ENCODE results near the gene BOLA2.
"Not testable (repeated sequence)": the region's sequence is repeated elsewhere in the genome, so short reads cannot be mapped to it uniquely, and the experiment has no call there.

BOLA2 gene

DNA sequence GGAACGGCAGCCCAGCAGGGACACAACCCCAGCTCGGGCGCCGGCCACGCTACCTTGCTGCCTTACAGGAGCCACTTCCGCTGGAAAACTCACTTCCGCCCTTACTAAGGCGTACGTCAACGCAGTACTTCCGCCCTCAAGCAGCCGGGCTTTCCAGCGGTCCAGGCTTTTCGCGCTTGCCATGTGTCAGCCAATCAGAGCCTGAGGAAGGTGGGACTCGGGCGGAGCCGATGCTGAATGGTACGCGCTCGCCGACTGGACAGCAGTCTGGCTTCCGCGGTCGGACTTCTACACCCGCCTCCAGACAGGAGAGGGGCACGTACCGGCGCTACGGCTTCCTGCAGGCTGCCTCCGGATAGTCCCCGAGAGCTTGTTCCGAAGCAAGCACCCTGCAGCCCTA, at the start of gene BOLA2, which contains the start of gene SLX1B:
TSS of gene BOLA2 (minus strand) at position 83 of the 400 bp plus-strand sequence. CDS start 98 bp downstream, outside the sequence.
TSS of gene SLX1B (plus strand) at position 265 of the 400 bp plus-strand sequence.
- DNase-seq: not testable (repeated sequence)

- DNase-seq: not testable (repeated sequence)
Measured at GRCh38 chr16:29482276-29482675, 28.1 kb upstream of the BOLA2 start.

DNA sequence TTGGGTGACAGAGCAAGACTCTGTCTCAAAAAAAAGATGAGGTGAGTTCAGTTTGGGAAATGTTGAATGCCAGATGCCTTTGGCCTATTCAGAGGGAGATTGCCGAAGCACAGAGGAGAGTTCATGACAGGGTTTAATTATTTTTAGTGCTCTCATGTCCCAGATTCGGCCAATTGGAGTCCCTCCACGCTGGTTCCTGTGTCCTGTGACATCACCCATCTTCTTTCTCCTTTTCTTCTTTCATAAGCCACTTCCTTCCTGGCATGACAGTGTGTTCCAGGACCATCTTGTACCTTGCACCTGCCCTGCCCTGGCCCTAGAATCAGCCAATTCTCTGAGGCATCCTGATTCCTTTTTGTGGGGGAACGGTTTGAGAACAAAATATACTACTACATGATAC, 17.9 kb upstream of the BOLA2 start:
- DNase-seq: not testable (repeated sequence)

DNA sequence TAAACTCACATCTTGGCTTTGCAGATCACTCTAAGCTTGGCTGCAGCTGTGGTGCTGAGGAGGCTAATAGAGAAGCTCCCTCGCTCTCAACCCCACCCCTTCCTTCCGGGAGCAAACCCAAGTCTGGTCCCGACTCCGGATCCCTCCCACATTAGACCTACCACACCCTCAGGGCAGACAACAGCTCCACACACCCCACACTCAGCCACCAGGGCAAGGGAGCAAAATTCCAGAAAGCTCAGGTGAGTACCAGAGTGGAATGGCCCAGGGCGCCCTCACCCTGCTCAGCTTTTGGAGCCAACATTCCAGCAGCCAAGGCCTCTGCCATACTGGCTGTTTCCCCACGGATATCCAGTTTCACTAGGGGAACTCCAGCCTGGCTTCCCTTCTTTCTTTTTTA, 15.5 kb upstream of the BOLA2 start:
- not testable (repeated sequence) for DNase-seq

- not testable (repeated sequence) for DNase-seq
Measured at GRCh38 chr16:29467654-29468366, 13.7 kb upstream of the BOLA2 start.

DNA sequence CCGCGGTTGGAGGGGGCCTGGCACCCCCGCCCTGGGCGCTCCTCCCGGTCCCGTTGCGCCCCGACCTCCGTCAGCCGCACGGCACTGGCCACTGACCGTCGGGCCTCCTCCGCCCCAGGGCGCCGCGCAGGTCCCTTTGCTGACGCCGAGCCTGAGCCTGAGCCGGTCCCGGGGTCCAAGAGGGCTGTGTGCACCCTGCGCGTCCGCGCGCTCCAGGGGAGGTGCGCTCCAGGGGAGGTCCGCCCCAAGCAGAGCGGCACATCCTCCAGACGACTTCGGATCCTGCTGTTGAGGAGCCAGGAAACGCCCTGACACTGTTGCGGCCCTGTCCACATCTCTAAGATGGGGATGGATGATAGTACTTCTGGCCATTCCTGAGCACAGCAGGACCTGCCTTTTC, 12.8 kb upstream of the BOLA2 start:
- not testable (repeated sequence) for DNase-seq

DNA sequence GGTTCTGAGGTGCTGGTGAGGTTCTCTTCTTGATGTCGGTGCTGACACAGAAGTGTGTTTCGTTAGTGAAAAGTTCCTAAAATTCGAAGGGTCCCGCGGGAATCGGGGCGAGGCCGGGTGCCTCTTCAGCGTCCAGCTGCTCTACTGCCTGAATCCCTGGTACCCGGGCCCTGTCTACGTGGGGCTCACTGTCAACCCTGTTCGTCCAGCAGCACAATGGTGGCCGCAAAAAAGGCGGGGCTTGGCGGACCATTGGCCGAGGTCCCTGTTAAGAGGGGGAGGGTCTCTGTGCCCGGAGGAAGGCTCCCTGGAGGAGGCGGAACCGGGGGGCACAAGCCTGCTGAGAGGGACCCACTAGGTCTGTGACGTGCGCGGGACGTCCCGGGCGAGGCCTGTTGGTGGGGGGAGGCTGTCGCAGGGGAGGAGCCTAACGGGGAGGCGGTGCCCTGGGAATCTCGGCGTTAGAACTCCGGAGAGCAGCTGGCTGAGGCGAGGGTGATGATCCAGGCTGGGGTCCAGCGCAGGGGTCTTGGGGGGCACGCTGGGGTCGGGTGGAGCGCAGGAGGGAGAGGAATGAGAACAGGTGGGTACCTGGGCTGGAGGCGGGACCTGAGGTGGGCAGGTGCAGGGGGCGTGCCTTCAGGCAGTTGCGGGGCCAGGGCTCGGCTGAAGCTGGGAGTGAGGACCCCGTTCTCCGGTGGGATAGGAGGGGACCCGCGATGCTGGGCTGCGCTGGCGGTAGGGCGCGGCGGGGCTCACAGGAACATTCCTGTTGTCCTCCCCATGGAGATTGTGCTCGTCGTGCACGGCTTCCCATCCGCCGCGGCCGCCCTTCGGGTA, 12.1 kb upstream of the BOLA2 start:
- not testable (repeated sequence) for DNase-seq

- not testable (repeated sequence) for DNase-seq
Measured at GRCh38 chr16:29460647-29461030, 6.5 kb upstream of the BOLA2 start.

DNA sequence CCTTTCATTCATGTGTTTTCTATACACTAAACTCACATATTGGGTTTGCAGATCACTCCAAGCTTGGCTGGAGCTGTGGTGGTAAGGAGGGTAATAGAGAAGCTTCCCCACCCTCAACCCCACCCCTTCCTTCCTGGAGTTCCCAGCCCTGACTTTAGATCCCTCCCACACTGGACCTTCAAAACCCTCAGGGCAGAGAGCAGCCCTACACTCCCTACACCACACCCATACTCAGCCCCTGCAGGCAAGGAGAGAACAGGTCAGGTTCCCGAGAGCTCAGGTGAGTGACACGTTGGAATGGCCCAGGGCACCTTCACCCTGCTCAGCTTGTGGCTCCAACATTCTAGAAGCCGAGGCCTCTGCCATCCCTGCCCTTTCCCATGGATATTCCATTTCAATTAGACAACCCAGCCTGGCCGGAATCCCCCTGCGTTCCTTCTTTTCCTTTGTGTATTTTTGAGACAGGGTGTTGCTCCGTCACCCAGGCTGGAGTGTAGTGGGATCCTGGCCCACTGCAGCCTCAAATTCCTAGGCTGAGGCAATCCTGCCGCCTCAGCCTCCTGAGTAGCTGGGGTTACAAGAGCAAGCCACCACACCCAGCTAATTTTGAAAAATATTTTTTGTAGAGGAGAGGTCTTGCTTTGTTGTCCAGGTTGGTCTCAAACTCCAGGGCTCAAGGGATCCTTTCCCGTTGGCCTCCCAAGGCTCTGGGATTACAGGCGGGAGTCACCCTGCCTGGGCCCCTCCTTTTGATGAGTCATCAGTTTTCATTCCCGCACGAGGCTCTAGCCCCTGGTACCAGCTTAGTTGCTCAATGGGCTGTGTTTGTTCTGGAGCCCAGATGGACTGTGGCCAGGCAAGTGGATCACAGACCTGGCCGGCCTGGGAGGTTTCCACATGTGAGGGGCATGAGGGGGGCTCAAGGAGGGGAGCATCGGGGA, 5.8 kb upstream of the BOLA2 start, which contains the start of gene SULT1A4:
TSS of gene SULT1A4 (plus strand) at position 208 of the 941 bp plus-strand sequence. CDS start 1,473 bp downstream, outside the sequence.
- DNase-seq: not testable (repeated sequence)

- DNase-seq: not testable (repeated sequence)
Measured at GRCh38 chr16:29457660-29458059, 3.5 kb upstream of the BOLA2 start.

- not testable (repeated sequence) for DNase-seq
Measured at GRCh38 chr16:29454828-29455227, 677 bp upstream of the BOLA2 start.

- not testable (repeated sequence) for DNase-seq
Measured at GRCh38 chr16:29453754-29454153, 397 bp downstream of the BOLA2 start.

DNA sequence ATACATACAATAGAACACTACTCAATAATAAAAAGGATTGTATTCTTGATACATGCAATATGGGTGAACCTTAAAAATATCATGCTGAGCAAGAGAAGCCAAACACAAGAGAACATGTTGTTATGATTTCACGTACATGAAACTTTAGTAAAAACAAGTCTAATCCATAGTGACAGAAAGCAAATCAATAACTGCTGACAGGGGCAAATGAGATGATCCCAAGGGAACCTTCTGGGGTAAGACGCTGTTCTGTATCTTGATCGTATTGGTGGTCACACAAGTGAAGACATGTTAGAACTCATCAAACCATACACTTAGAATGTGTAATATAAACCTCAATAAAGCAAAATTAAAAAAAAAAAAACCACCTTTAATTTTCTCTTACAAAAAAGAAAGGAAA, 28.8 kb downstream of the BOLA2 start:
- not testable (repeated sequence) for DNase-seq

DNA sequence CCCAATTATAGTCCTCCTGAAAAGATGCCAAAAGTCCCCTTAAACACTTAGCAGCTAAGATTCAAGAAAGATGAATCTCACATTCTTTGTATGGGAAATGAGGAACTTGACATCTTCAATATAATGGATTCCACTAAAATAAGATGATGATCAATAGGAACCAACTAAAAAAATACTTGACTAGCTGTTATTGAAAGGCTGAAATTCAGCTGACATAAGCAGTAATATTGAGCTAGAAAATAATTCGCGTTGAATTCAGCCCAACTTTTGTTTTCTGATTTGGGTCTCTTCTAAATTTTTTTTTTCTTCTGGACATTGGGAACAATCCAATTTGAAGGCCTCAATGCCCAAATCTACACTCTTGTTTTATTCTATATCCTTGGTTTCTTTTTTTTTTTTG, 30.6 kb downstream of the BOLA2 start:
- DNase-seq: not testable (repeated sequence)

GRCh38 chr16:29405249-29405648, 48.9 kb downstream of the BOLA2 start:
- DNase-seq: not testable (repeated sequence)

Measured in NCI-H1092 (cell line).